ENCODE measurements around the gene SLC43A3.

DNA sequence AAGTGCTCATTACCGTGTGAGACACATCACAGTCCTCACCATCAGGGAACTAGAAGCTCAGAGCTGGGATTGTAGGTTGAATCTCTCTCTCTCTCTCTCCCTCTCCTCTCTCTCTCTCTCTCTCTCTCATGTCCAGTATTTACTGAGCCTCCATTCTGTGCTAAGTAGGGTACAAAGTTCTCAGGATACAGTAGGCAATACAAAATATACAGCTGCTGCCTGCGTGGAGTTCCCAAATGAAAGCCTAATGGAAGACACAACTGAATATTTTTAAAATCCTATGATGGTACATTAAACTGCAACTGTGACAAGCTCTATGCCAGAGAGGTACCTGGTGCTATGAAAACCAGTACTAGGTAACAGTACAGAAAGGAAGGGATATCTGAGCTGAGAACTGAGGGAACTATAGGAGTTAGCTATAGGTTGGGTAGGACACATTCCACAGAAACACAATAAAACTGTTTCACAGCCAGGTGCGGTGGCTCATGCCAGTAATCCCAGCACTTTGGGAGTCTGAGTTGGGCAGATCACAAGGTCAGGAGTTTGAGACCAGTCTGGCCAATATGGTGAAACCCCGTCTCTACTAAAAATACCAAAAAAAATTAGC lies 26.8 kb downstream of the SLC43A3 start:
- TF ChIP-seq POLR2A (IDR thresholded peaks at IDR 0.05; ENCODE audit: low read length) (no peak), GATA1 (IDR thresholded peaks at IDR 0.05; ENCODE audit: low read depth, low read length) (no peak)

All from erythroblast (primary cell).